Measurements from ENCODE around the gene VPS11. TPM values are rescaled to one million over a fixed set of nuclear protein-coding genes. Genes with fewer than 3 reads are reported as not detected.
A peak's percentile ranks its signal among the peaks of the same experiment; 100 is the strongest.

VPS11 gene
- total RNA-seq, 2 experiments from 2014 or later = 39.7 to 40.0 TPM

GRCh38 chr11:119041821-119042514 lies 25.6 kb upstream of the VPS11 start:
- Mint-ChIP-seq H3K27ac (peak overlapping the region; percentile 27), H3K9me3 (no peaks in the 10 kb centered on the region), H3K36me3 (ENCODE audit: low read depth) (peaks cover 22% of the 10 kb centered on the region), H3K4me3 (no peak overlapping the region), H3K27me3 (no peaks in the 10 kb centered on the region), H3K4me1 (peaks cover 4% of the 10 kb centered on the region)
- ChIA-PET POLR2A (no interaction called here), CTCF (interaction anchor here (1.0 to 3.5 kb wide), 3 partner anchors 9 to 164 kb away, joined by 4 to 14 read pairs (median 5); partner anchors contain the start of genes CBL and SLC37A4)
- no peak for DNase-seq

- Mint-ChIP-seq H3K4me1 (peaks cover 4% of the 10 kb centered on the region), H3K36me3 (ENCODE audit: low read depth) (peaks cover 31% of the 10 kb centered on the region), H3K27me3 (no peaks in the 10 kb centered on the region), H3K4me3 (no peak overlapping the region), H3K9me3 (no peaks in the 10 kb centered on the region), H3K27ac (no peak overlapping the region)
- ChIA-PET CTCF (interaction anchor here (1.0 to 3.5 kb wide), 2 partner anchors 10 to 12 kb away, joined by 6 to 14 read pairs; partner anchors contain the start of gene SLC37A4), POLR2A (no interaction called here)
- no peak for DNase-seq
These were observed 24.7 kb upstream of the VPS11 start for GRCh38 chr11:119042927-119043326.

- H3K4me3 Mint-ChIP-seq = no peak overlapping the region
- CTCF ChIA-PET = interaction anchor here (0.6 to 1.4 kb wide), 4 partner anchors 11 to 433 kb away, joined by 3 to 4 read pairs (median 4); partner anchors contain the start of gene HYOU1
- peaks cover 9% of the 10 kb centered on the region for H3K4me1 Mint-ChIP-seq
- H3K27me3 Mint-ChIP-seq = no peaks in the 10 kb centered on the region
- peaks cover 44% of the 10 kb centered on the region for H3K36me3 Mint-ChIP-seq (ENCODE audit: low read depth)
- no peaks in the 10 kb centered on the region for H3K9me3 Mint-ChIP-seq
- DNase-seq = no peak
- POLR2A ChIA-PET = no interaction called here
- no peak overlapping the region for H3K27ac Mint-ChIP-seq
These were observed 22.9 kb upstream of the VPS11 start for GRCh38 chr11:119044708-119045107.

GRCh38 chr11:119046489-119046888 lies 21.1 kb upstream of the VPS11 start:
- no peak overlapping the region for H3K27ac Mint-ChIP-seq
- H3K36me3 Mint-ChIP-seq (ENCODE audit: low read depth) = peaks cover 55% of the 10 kb centered on the region
- no peaks in the 10 kb centered on the region for H3K27me3 Mint-ChIP-seq
- H3K4me1 Mint-ChIP-seq = peaks cover 11% of the 10 kb centered on the region
- ChIA-PET POLR2A (no interaction called here), CTCF (interaction anchor here (0.6 to 1.6 kb wide), 4 partner anchors 15 to 258 kb away, joined by 3 to 7 read pairs (median 3); partner anchors contain the start of gene SLC37A4)
- no peaks in the 10 kb centered on the region for H3K9me3 Mint-ChIP-seq
- H3K4me3 Mint-ChIP-seq = no peak overlapping the region
- DNase-seq = no peak

GRCh38 chr11:119047205-119047604 lies 20.4 kb upstream of the VPS11 start:
- ChIA-PET POLR2A (no interaction called here), CTCF (interaction anchor here (0.6 to 2.4 kb wide), 8 partner anchors 9 to 257 kb away, joined by 3 to 10 read pairs (median 4); partner anchors contain the start of genes HYOU1 and SLC37A4)
- no peak overlapping the region for H3K4me3 Mint-ChIP-seq
- no peaks in the 10 kb centered on the region for H3K9me3 Mint-ChIP-seq
- H3K27me3 Mint-ChIP-seq = no peaks in the 10 kb centered on the region
- H3K36me3 Mint-ChIP-seq (ENCODE audit: low read depth) = peaks cover 60% of the 10 kb centered on the region
- peaks cover 9% of the 10 kb centered on the region for H3K4me1 Mint-ChIP-seq
- no peak for DNase-seq
- no peak overlapping the region for H3K27ac Mint-ChIP-seq

GRCh38 chr11:119048644-119049043 lies 19.0 kb upstream of the VPS11 start:
- Mint-ChIP-seq H3K9me3 (no peaks in the 10 kb centered on the region), H3K27me3 (no peaks in the 10 kb centered on the region), H3K36me3 (ENCODE audit: low read depth) (peaks cover 73% of the 10 kb centered on the region), H3K4me1 (peaks cover 14% of the 10 kb centered on the region), H3K27ac (no peak overlapping the region), H3K4me3 (no peak overlapping the region)
- CTCF ChIA-PET = interaction anchor here (0.6 to 2.4 kb wide), 6 partner anchors 8 to 74 kb away, joined by 3 to 10 read pairs (median 4); partner anchors contain the start of genes HYOU1 and SLC37A4
- POLR2A ChIA-PET = interaction anchor here (0.6 kb wide), 1 partner anchor 50 kb away, joined by 3 read pairs; the partner anchor contains the start of gene CENATAC
- no peak for DNase-seq

- Mint-ChIP-seq H3K4me3 (no peak overlapping the region), H3K36me3 (ENCODE audit: low read depth) (peaks cover 77% of the 10 kb centered on the region), H3K9me3 (no peaks in the 10 kb centered on the region), H3K27me3 (no peaks in the 10 kb centered on the region), H3K4me1 (peaks cover 17% of the 10 kb centered on the region), H3K27ac (no peak overlapping the region)
- ChIA-PET POLR2A (no interaction called here), CTCF (interaction anchor here (0.9 to 2.4 kb wide), 2 partner anchors 10 to 18 kb away, joined by 3 to 10 read pairs; partner anchors contain the start of gene SLC37A4)
- no peak for DNase-seq
These were observed 18.5 kb upstream of the VPS11 start for GRCh38 chr11:119049081-119049480.

- POLR2A ChIA-PET = interaction anchor here (1.3 kb wide), 1 partner anchor 51 kb away, joined by 4 read pairs; no protein-coding TSS in a partner anchor
- Mint-ChIP-seq H3K27me3 (no peaks in the 10 kb centered on the region), H3K9me3 (no peaks in the 10 kb centered on the region), H3K36me3 (ENCODE audit: low read depth) (peaks cover 74% of the 10 kb centered on the region), H3K27ac (peak overlapping the region; percentile 78), H3K4me3 (no peak overlapping the region), H3K4me1 (peaks cover 33% of the 10 kb centered on the region)
- DNase-seq = no peak
- CTCF ChIA-PET = interaction anchor here (0.8 to 1.9 kb wide), 3 partner anchors 11 to 21 kb away, joined by 3 to 5 read pairs (median 3); no protein-coding TSS in a partner anchor
These were observed 16.0 kb upstream of the VPS11 start for GRCh38 chr11:119051440-119052162.

GRCh38 chr11:119052163-119052814 lies 15.3 kb upstream of the VPS11 start:
- no peaks in the 10 kb centered on the region for H3K9me3 Mint-ChIP-seq
- H3K36me3 Mint-ChIP-seq (ENCODE audit: low read depth) = peaks cover 70% of the 10 kb centered on the region
- POLR2A ChIA-PET = no interaction called here
- peak overlapping the region; percentile 78 for H3K27ac Mint-ChIP-seq
- no peaks in the 10 kb centered on the region for H3K27me3 Mint-ChIP-seq
- no peak for DNase-seq
- peaks cover 35% of the 10 kb centered on the region for H3K4me1 Mint-ChIP-seq
- CTCF ChIA-PET = interaction anchor here (0.5 to 1.3 kb wide), 2 partner anchors 21 to 62 kb away, joined by 3 read pairs; no protein-coding TSS in a partner anchor
- no peak overlapping the region for H3K4me3 Mint-ChIP-seq

- no peaks in the 10 kb centered on the region for H3K27me3 Mint-ChIP-seq
- H3K9me3 Mint-ChIP-seq = no peaks in the 10 kb centered on the region
- no peak for DNase-seq
- H3K27ac Mint-ChIP-seq = no peak overlapping the region
- peaks cover 44% of the 10 kb centered on the region for H3K4me1 Mint-ChIP-seq
- ChIA-PET CTCF (interaction anchor here (0.8 to 3.4 kb wide), 4 partner anchors 13 to 644 kb away, joined by 3 to 15 read pairs (median 4); partner anchors contain the start of genes SLC37A4 and VPS11), POLR2A (no interaction called here)
- H3K36me3 Mint-ChIP-seq (ENCODE audit: low read depth) = peaks cover 57% of the 10 kb centered on the region
- peak overlapping the region; percentile 16 for H3K4me3 Mint-ChIP-seq
These were observed 13.2 kb upstream of the VPS11 start for GRCh38 chr11:119054418-119054817.

- H3K4me3 Mint-ChIP-seq = peak overlapping the region; percentile 97
- CTCF ChIA-PET = interaction anchor here (0.6 to 3.4 kb wide), 8 partner anchors 8 to 282 kb away, joined by 3 to 15 read pairs (median 4); partner anchors contain the start of gene SLC37A4
- peaks cover 39% of the 10 kb centered on the region for H3K4me1 Mint-ChIP-seq
- POLR2A ChIA-PET = interaction anchor here (1.7 kb wide), 1 partner anchor 11 kb away, joined by 8 read pairs; the partner anchor contains the start of gene VPS11
- no peaks in the 10 kb centered on the region for H3K9me3 Mint-ChIP-seq
- H3K27ac Mint-ChIP-seq = peak overlapping the region; percentile 89
- peaks cover 48% of the 10 kb centered on the region for H3K36me3 Mint-ChIP-seq (ENCODE audit: low read depth)
- no peaks in the 10 kb centered on the region for H3K27me3 Mint-ChIP-seq
- DNase-seq = peak; percentile 16
These were observed 11.7 kb upstream of the VPS11 start for GRCh38 chr11:119055901-119056300.

GRCh38 chr11:119056421-119056999 lies 11.1 kb upstream of the VPS11 start:
- Mint-ChIP-seq H3K4me3 (peak overlapping the region; percentile 97), H3K4me1 (peaks cover 39% of the 10 kb centered on the region), H3K36me3 (ENCODE audit: low read depth) (peaks cover 43% of the 10 kb centered on the region), H3K27ac (peak overlapping the region; percentile 98), H3K27me3 (no peaks in the 10 kb centered on the region), H3K9me3 (no peaks in the 10 kb centered on the region)
- ChIA-PET CTCF (interaction anchor here (0.6 to 3.4 kb wide), 8 partner anchors 9 to 281 kb away, joined by 3 to 15 read pairs (median 4); partner anchors contain the start of genes SLC37A4 and VPS11), POLR2A (interaction anchor here (1.7 kb wide), 1 partner anchor 11 kb away, joined by 8 read pairs; the partner anchor contains the start of gene VPS11)
- DNase-seq = peak; percentile 49

Measured in activated CD4-positive, alpha-beta T cell treated with anti-CD3 and anti-CD28 coated beads, Interleukin-2, amount 10 ng/mL, durations not matched to agents 7 days and 5 days (primary cell).